ENCODE results near the gene GRB10. TPM values are rescaled to one million over a fixed set of nuclear protein-coding genes. Genes with fewer than 3 reads are reported as not detected.
A peak's percentile ranks its signal among the peaks of the same experiment; 100 is the strongest.

Gene GRB10
- total and polyA plus RNA-seq, 5 donors from 2014 or later, result 0.25 to 2.3 TPM; not detected in 3

DNA sequence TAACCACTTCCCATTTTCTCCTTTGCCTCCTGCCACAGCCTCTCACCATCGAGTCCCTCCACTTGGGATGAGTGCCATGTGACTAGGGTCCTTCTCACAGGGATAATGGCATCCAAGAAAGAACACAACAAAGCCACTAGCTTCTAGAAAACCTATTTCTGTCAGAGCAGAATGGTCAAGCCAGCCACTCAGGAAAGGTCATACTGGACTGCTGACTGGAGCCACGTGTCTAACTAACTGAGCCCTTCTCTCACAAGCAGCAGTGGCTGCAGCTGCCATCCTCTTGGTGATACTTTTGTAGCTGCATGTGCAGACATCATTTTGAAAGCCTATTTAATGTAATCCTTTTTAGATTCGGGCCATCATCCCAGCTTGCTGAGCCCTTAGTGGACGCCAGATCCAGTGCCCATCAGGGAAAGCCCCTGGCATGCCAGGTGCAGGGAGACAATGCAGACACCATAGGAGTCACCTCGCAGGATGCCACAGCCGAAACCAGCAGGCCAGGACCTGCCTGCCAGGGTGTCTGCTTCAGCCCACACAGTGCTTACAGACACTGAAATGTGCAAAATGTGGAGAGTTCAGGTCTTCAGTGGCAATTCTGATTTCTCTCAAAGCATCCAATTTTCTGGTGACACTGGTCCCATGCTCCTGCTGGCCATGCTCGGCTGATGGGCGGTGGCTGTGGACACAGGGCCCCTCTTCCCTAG lies 119.1 kb downstream of the GRB10 start:
- no peak for DNase-seq
- H3K27me3 ChIP-seq (ENCODE audit: control insufficient read depth, insufficient read depth, low read length), result peaks cover 4% of the 10 kb centered on the region
- no peaks in the 10 kb centered on the region for H3K36me3 ChIP-seq (ENCODE audit: control insufficient read depth, insufficient read depth, low read length)
- peaks cover 10 to 60% (median 37%) of the 10 kb centered on the region in 4 donors for H3K4me1 Mint-ChIP-seq
- no peak overlapping the region for H3K27ac ChIP-seq (ENCODE audit: insufficient read depth, low read length, poor library complexity, severe bottlenecking)
- H3K27me3 Mint-ChIP-seq, result peaks cover 5% of the 10 kb centered on the region
- H3K4me1 ChIP-seq (ENCODE audit: control insufficient read depth, insufficient read depth, low read length, poor library complexity, severe bottlenecking), result peaks cover 53% of the 10 kb centered on the region
- peak overlapping the region in 3 of 4 donors; percentile 52 to 78 (median 53) for H3K4me3 Mint-ChIP-seq
- no peaks in the 10 kb centered on the region for H3K9me3 ChIP-seq (ENCODE audit: control insufficient read depth in 2 of 2, low read length in 2 of 2)
- peaks cover 0 to 1% (median 0%) of the 10 kb centered on the region in 7 donors for H3K9me3 Mint-ChIP-seq
- no peak for ATAC-seq (ENCODE audit: low read depth in 2 of 2)
- no peaks in the 10 kb centered on the region for H3K36me3 Mint-ChIP-seq
- H3K4me3 ChIP-seq (ENCODE audit: low read depth, low read length), result no peak overlapping the region
- peak overlapping the region; percentile 26 to 83 (median 75) for H3K27ac Mint-ChIP-seq

DNA sequence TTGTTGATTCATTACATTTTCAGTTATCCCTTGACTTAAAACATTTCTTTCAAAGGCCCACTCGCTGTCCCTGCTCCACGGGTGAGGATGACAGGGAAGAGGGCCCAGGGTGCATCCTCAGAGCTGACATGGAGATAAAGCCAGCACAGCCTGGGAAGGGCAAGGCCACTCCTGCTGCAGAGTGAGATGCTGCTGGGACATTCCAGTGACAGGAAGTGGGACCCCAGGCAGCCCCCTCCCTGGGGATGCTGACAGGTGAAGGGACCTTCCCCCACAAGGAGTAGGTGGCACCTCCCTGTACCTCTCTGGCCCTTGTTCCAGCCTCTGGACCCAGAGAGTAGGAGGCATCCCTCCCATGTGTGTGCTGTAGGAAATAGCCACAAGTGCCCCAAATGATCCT lies 119.7 kb downstream of the GRB10 start:
- H3K9me3 ChIP-seq (ENCODE audit: control insufficient read depth in 2 of 2, low read length in 2 of 2), result no peaks in the 10 kb centered on the region
- Mint-ChIP-seq H3K4me1 (peaks cover 10 to 60% (median 37%) of the 10 kb centered on the region in 4 donors), H3K36me3 (no peaks in the 10 kb centered on the region), H3K4me3 (peak overlapping the region in 2 of 4 donors; percentile 52 to 78), H3K27me3 (peaks cover 5% of the 10 kb centered on the region), H3K9me3 (peaks cover 0 to 1% (median 0%) of the 10 kb centered on the region in 7 donors), H3K27ac (peak overlapping the region; percentile 75 to 82 (median 78))
- ATAC-seq (ENCODE audit: low read depth in 2 of 2) (no peak), DNase-seq (no peak)
- H3K27me3 ChIP-seq (ENCODE audit: control insufficient read depth, insufficient read depth, low read length), result peaks cover 4% of the 10 kb centered on the region
- H3K36me3 ChIP-seq (ENCODE audit: control insufficient read depth, insufficient read depth, low read length), result no peaks in the 10 kb centered on the region
- peaks cover 53% of the 10 kb centered on the region for H3K4me1 ChIP-seq (ENCODE audit: control insufficient read depth, insufficient read depth, low read length, poor library complexity, severe bottlenecking)
- H3K27ac ChIP-seq (ENCODE audit: insufficient read depth, low read length, poor library complexity, severe bottlenecking), result no peak overlapping the region
- no peak overlapping the region for H3K4me3 ChIP-seq (ENCODE audit: low read depth, low read length)

DNA sequence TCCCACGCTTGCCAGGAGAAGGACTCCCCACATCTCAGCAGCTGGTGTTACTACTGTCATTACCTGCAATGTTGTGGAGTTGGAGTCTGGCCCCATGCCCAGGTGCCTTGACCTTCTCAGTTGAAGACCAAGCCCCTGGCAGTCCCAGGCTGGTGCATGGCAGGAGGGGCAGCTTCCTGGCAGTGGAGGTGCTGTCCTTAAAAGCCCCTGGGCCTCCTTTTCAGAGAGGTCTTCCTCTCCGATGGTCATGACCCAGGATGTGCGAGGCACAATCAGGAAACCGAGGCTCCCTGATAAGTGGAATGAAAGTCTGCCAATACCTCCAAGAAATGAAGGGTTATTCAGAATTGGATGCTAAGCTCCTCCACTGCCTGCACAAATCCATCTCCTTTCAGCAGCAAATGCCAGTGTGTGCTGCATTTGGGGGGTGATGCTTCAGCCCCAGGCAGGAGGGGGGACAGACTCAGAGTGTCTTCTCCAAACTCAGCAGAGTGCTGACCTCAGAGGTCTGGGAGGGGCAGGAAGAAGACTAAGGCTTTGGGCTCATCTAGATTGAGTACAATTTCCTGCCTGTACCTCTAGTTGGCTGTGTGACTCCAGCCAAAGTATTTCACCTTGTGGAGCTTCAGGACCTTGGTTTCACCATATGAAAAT lies 120.5 kb downstream of the GRB10 start:
- H3K9me3 ChIP-seq (ENCODE audit: control insufficient read depth in 2 of 2, low read length in 2 of 2), result no peaks in the 10 kb centered on the region
- DNase-seq (peak in 2 of 3 donors; percentile 14 to 65), ATAC-seq (ENCODE audit: low read depth in 2 of 2) (peak; percentile 55 to 65)
- Mint-ChIP-seq H3K27me3 (peaks cover 3% of the 10 kb centered on the region), H3K36me3 (no peaks in the 10 kb centered on the region), H3K4me3 (peak overlapping the region; percentile 65 to 84 (median 70)), H3K27ac (peak overlapping the region; percentile 46 to 78 (median 75)), H3K4me1 (peaks cover 10 to 60% (median 37%) of the 10 kb centered on the region in 4 donors), H3K9me3 (peaks cover 0 to 1% (median 0%) of the 10 kb centered on the region in 7 donors)
- H3K27me3 ChIP-seq (ENCODE audit: control insufficient read depth, insufficient read depth, low read length), result no peaks in the 10 kb centered on the region
- peaks cover 53% of the 10 kb centered on the region for H3K4me1 ChIP-seq (ENCODE audit: control insufficient read depth, insufficient read depth, low read length, poor library complexity, severe bottlenecking)
- H3K4me3 ChIP-seq (ENCODE audit: low read depth, low read length), result peak overlapping the region; percentile 54
- no peak overlapping the region for H3K27ac ChIP-seq (ENCODE audit: insufficient read depth, low read length, poor library complexity, severe bottlenecking)
- no peaks in the 10 kb centered on the region for H3K36me3 ChIP-seq (ENCODE audit: control insufficient read depth, insufficient read depth, low read length)

DNA sequence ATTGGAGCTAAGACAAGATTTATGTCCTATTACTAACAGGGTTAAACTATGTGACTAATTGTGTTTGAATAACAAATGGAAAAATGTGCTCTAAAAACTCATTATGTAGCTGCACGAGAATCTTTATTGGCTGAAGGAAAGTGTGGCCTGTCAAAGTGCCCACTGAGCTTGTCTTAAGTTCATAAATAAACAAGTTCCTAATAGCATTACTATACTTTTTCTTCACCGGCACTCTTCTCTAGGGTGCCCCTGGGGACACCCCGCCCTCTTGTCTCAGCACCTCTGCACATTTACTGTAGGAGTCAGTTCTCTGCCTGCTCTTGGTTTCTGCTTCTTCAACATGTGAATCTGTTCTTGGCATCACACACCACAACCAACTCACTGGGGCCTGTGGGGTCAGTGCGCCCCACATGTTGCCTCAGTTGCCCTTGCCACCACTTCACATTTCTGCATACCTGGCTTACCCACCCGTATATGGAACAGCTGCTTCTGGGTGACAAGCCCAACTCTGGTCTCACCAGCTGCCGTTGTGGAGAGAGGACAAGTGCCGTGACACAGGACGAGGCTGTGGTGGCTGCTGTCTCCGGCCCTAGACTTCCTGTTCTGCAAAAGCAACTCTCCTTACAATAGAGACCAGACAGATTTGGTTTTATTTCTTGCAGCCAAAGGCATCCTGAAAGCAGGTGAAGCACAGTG lies 121.2 kb downstream of the GRB10 start:
- peaks cover 10 to 60% (median 37%) of the 10 kb centered on the region in 4 donors for H3K4me1 Mint-ChIP-seq
- ATAC-seq (ENCODE audit: low read depth in 2 of 2), result peak; percentile 23
- H3K27ac ChIP-seq (ENCODE audit: insufficient read depth, low read length, poor library complexity, severe bottlenecking), result peak overlapping the region; percentile 5

DNA sequence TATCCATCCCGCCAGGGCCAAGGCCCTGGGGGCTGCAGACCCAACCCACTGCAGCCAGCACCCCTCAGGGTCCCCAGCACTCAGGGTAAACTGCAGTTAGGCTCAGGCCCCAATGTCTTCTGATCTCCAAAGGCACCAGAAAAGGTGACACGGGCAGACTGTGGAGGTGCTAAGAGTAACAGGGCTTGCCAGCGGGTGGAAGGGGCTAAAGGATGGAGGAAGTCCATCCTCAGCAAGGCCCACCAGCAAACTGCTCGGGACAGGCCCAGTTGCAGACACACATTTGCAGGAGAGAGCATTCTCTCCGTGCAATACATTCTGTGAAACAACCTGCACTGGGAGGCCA lies 121.9 kb downstream of the GRB10 start:
- Mint-ChIP-seq H3K27me3 (no peaks in the 10 kb centered on the region), H3K27ac (peak overlapping the region in 2 of 3 donors; percentile 52 to 91), H3K4me1 (peaks cover 10 to 60% (median 37%) of the 10 kb centered on the region in 4 donors), H3K9me3 (peaks cover 0 to 1% (median 0%) of the 10 kb centered on the region in 7 donors), H3K4me3 (peak overlapping the region in 3 of 4 donors; percentile 68 to 86 (median 75)), H3K36me3 (no peaks in the 10 kb centered on the region)
- DNase-seq (no peak), ATAC-seq (ENCODE audit: low read depth in 2 of 2) (no peak)
- no peaks in the 10 kb centered on the region for H3K36me3 ChIP-seq (ENCODE audit: control insufficient read depth, insufficient read depth, low read length)
- H3K4me1 ChIP-seq (ENCODE audit: control insufficient read depth, insufficient read depth, low read length, poor library complexity, severe bottlenecking), result peaks cover 53% of the 10 kb centered on the region
- H3K27me3 ChIP-seq (ENCODE audit: control insufficient read depth, insufficient read depth, low read length), result no peaks in the 10 kb centered on the region
- H3K4me3 ChIP-seq (ENCODE audit: low read depth, low read length), result peak overlapping the region; percentile 48
- H3K9me3 ChIP-seq (ENCODE audit: control insufficient read depth in 2 of 2, low read length in 2 of 2), result no peaks in the 10 kb centered on the region
- no peak overlapping the region for H3K27ac ChIP-seq (ENCODE audit: insufficient read depth, low read length, poor library complexity, severe bottlenecking)

More for the DNA sequence above, 121.2 kb downstream of the GRB10 start:
- Histone ChIP-seq H3K4me1 (ENCODE audit: control insufficient read depth, insufficient read depth, low read length, poor library complexity, severe bottlenecking) (peaks cover 53% of the 10 kb centered on the region), H3K27me3 (ENCODE audit: control insufficient read depth, insufficient read depth, low read length) (no peaks in the 10 kb centered on the region), H3K9me3 (ENCODE audit: control insufficient read depth in 2 of 2, low read length in 2 of 2) (no peaks in the 10 kb centered on the region), H3K36me3 (ENCODE audit: control insufficient read depth, insufficient read depth, low read length) (no peaks in the 10 kb centered on the region), H3K4me3 (ENCODE audit: low read depth, low read length) (peak overlapping the region; percentile 21)
- peak overlapping the region; percentile 65 to 84 (median 70) for H3K4me3 Mint-ChIP-seq
- H3K9me3 Mint-ChIP-seq, result peaks cover 0 to 1% (median 0%) of the 10 kb centered on the region in 7 donors
- DNase-seq, result peak in 1 of 3 donors; percentile 57
- peak overlapping the region; percentile 21 to 52 (median 42) for H3K27ac Mint-ChIP-seq
- no peaks in the 10 kb centered on the region for H3K36me3 Mint-ChIP-seq
- H3K27me3 Mint-ChIP-seq, result no peaks in the 10 kb centered on the region

DNA sequence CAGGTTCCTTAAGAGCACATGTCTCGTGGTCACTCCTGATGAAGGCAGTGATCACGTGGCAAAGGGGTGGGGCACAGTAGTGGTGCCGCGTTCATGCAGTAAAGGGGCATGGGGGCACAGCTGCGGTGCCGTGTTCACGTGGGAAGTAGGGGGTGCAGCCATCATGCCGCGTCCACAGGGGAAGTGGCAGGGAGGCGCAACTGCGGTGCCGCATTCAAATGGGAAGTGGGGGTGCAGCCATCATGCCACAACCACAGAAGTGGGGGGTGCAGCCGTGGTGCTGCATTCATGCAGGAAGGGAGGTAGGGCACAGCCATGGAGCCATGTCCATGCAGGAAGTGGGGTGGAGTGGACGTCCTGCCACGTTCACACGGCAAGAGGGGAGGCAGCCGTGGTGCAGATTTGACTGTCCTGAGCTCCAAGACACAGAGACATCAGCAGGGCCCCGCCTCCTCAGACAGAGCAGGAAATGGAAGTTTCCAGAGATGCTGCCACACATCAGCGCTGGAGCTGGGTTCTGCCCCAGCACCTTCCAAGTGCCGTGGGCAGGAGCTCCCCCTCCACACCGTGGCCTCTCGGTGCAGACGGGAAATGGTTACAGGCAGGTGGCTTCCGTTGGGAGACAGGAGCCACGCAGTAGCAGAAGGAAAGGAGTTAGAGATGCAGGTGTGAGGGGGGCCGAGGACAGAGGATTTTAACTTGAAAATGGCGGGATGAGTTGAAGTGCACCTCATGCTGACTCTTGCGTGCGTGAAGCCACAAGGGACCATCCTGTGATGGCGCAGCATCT lies 122.5 kb downstream of the GRB10 start:
- Histone ChIP-seq H3K9me3 (ENCODE audit: control insufficient read depth in 2 of 2, low read length in 2 of 2) (no peaks in the 10 kb centered on the region), H3K27me3 (ENCODE audit: control insufficient read depth, insufficient read depth, low read length) (no peaks in the 10 kb centered on the region), H3K27ac (ENCODE audit: insufficient read depth, low read length, poor library complexity, severe bottlenecking) (no peak overlapping the region), H3K36me3 (ENCODE audit: control insufficient read depth, insufficient read depth, low read length) (no peaks in the 10 kb centered on the region), H3K4me3 (ENCODE audit: low read depth, low read length) (peak overlapping the region; percentile 48), H3K4me1 (ENCODE audit: control insufficient read depth, insufficient read depth, low read length, poor library complexity, severe bottlenecking) (peaks cover 53% of the 10 kb centered on the region)
- Mint-ChIP-seq H3K36me3 (no peaks in the 10 kb centered on the region), H3K27ac (peak overlapping the region; percentile 72 to 94 (median 91)), H3K27me3 (no peaks in the 10 kb centered on the region), H3K4me1 (peaks cover 10 to 63% (median 37%) of the 10 kb centered on the region in 4 donors), H3K4me3 (peak overlapping the region; percentile 75 to 86 (median 84)), H3K9me3 (no peaks in the 10 kb centered on the region)
- ATAC-seq (ENCODE audit: low read depth in 2 of 2), result peak; percentile 35 to 46
- peak; percentile 12 to 69 (median 33) for DNase-seq
